Large intestine (tissue), 3 donors: ENCODE measurements around the gene WWOX. TPM values are rescaled to one million over a fixed set of nuclear protein-coding genes. Genes with fewer than 3 reads are reported as not detected.

Experiments used
- DNase-seq, 2 donors: peaks; one replicate each; pipeline versions ENCODE4 v3.0.0 to v3.0.0-alpha.2; 2013
- H3K27ac ChIP-seq: one replicate; pipeline ENCODE4 v1.5.1; 2013; ENCODE audit warnings: low read length
- H3K27me3 ChIP-seq: 2 replicates; pipeline ENCODE4 v1.6.1; 2013; ENCODE audit warnings: low read length; ENCODE audit not compliant: control insufficient read depth, insufficient read depth
- H3K36me3 ChIP-seq: 2 replicates; pipeline ENCODE4 v1.6.1; 2013; ENCODE audit warnings: low read length; ENCODE audit not compliant: control insufficient read depth, insufficient read depth
- H3K4me1 ChIP-seq: one replicate; pipeline ENCODE4 v1.6.1; 2013; ENCODE audit warnings: low read length; ENCODE audit not compliant: control insufficient read depth, insufficient read depth
- H3K4me3 ChIP-seq: one replicate; pipeline ENCODE4 v1.5.1; 2013; ENCODE audit warnings: low read length
- H3K9me3 ChIP-seq: one replicate; pipeline ENCODE4 v1.6.1; 2013; ENCODE audit warnings: mild to moderate bottlenecking, low read depth, low read length, moderate library complexity; ENCODE audit not compliant: control insufficient read depth
- WGBS: methylation state at CpG from one replicate; pipeline ENCODE4 v1.1.5; 2013; ENCODE audit warnings: low lambda C conversion rate; ENCODE audit not compliant: insufficient coverage; 5-methylcytosine and 5-hydroxymethylcytosine counted together
- polyA plus RNA-seq: library from polyadenylated mRNA; unstranded; fragments of 120-200 nt; gene quantifications from one replicate; pipeline ENCODE4 v1.2.1, GENCODE V29; 2013

Gene WWOX
- polyA plus RNA-seq, 1 donor: 16.2 TPM

DNA sequence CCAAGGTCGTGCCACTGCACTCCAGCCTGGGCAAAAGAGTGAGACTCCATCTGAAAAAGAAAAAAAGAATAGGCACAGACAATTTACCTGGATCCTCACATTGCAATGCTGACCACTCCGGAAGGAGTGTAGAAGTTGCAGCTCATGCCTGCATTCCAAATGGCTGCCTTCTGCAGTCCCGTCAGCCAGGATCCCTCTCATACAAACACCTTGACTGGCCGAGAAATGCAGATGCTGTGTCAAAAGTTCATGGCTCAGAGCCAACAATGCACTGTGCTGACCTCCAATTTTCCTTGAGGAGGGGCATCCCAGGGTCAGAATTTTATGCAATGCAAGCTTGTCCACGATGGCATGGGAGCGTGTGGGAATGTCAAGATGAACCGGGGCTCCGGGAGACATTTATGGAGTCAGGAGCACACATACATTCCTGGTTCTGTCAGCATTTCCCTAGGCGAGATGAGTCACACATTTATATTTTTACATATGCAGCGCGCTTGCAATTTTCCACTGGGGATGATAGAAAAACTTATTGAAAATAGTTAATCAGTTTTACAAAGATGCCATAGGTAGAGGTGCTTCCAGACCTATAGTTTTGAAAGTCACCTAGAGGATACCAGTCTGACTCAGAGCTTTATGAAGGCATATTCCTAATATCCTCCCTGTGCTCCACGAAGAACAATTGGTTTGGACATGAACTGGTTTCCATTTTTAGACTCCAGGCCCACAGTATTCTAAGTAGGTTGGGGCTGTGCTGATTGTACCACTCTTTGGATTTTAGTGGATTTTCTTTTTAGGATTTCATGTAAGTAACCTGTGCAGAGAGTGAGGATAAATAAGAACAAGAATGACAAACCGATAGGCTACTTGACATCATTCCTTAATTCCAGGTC, 886.5 kb downstream of the WWOX start:
- H3K27me3 ChIP-seq: no peaks in the 10 kb centered on the region
- H3K9me3 ChIP-seq: no peaks in the 10 kb centered on the region
- H3K27ac ChIP-seq: no peak overlapping the region
- no peaks in the 10 kb centered on the region for H3K36me3 ChIP-seq
- 97% methylated on average over 4 of the region's 13 CpGs for WGBS
- no peak for DNase-seq
- no peak overlapping the region for H3K4me3 ChIP-seq
- H3K4me1 ChIP-seq: peaks cover 3% of the 10 kb centered on the region

GRCh38 chr16:78987666-78988065, 888.2 kb downstream of the WWOX start:
- Histone ChIP-seq H3K36me3 (no peaks in the 10 kb centered on the region), H3K9me3 (no peaks in the 10 kb centered on the region), H3K27ac (no peak overlapping the region), H3K4me1 (peaks cover 3% of the 10 kb centered on the region), H3K27me3 (no peaks in the 10 kb centered on the region), H3K4me3 (no peak overlapping the region)
- DNase-seq: no peak
- WGBS: 100% methylated on average over 1 of the region's 8 CpGs

- DNase-seq: no peak
- WGBS: 100% methylated on average over 1 of the region's 9 CpGs
- no peak overlapping the region for H3K27ac ChIP-seq
- H3K27me3 ChIP-seq: no peaks in the 10 kb centered on the region
- peaks cover 4% of the 10 kb centered on the region for H3K4me1 ChIP-seq
- H3K9me3 ChIP-seq: no peaks in the 10 kb centered on the region
- H3K4me3 ChIP-seq: no peak overlapping the region
- no peaks in the 10 kb centered on the region for H3K36me3 ChIP-seq
These were observed 889.0 kb downstream of the WWOX start for GRCh38 chr16:78988361-78988969.

DNA sequence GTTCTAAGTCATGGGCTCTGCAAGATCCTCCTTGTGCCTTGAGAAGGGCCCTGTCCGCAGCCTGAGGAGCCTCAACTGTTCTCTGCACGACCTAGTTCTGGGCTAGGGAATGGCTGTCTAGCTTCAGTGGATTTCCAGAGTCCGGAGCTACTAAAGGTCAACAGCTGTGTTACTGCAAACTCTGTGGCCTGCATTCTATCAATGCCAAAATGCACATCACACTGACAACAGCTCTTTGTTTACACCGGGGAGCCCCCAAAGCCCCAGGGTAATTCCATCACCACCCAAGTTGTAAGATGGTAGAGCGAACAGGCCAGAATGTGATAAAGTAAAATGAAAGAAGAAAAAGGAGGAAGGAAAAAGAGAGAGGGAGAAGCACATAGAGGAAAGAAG, 890.9 kb downstream of the WWOX start:
- H3K27ac ChIP-seq: no peak overlapping the region
- peaks cover 6% of the 10 kb centered on the region for H3K4me1 ChIP-seq
- no peaks in the 10 kb centered on the region for H3K36me3 ChIP-seq
- no peak overlapping the region for H3K4me3 ChIP-seq
- no peak for DNase-seq
- peaks cover 2% of the 10 kb centered on the region for H3K27me3 ChIP-seq
- 100% methylated on average over 1 of the region's 5 CpGs for WGBS
- H3K9me3 ChIP-seq: no peaks in the 10 kb centered on the region

GRCh38 chr16:78992001-78992400, 892.5 kb downstream of the WWOX start:
- H3K27ac ChIP-seq: no peak overlapping the region
- no CpG with 5 or more reads among the region's 6 CpGs for WGBS
- H3K4me1 ChIP-seq: peaks cover 6% of the 10 kb centered on the region
- DNase-seq: no peak
- no peaks in the 10 kb centered on the region for H3K36me3 ChIP-seq
- no peaks in the 10 kb centered on the region for H3K9me3 ChIP-seq
- peaks cover 2% of the 10 kb centered on the region for H3K27me3 ChIP-seq
- H3K4me3 ChIP-seq: no peak overlapping the region

DNA sequence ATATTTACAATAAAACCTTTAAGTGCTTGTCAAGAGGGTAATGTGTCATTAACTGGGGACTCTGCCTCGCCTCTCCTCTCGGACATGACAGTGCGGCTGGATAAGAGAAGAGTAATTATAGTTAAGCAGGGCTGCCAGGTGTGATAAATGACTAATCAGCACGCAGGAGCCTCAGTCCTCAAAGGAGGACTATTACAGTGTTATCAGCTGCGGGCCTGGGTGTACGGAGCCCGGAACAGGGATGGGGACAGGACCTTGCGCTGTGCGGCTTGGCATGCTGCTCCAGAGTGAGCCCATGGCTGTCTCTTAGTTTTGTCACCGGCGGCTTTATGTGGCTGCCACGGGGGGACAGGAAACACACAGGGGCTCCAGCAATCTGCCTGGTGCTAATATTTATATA, 893.9 kb downstream of the WWOX start:
- peaks cover 6% of the 10 kb centered on the region for H3K4me1 ChIP-seq
- no peak overlapping the region for H3K27ac ChIP-seq
- H3K27me3 ChIP-seq: peaks cover 2% of the 10 kb centered on the region
- no peaks in the 10 kb centered on the region for H3K9me3 ChIP-seq
- H3K36me3 ChIP-seq: no peaks in the 10 kb centered on the region
- H3K4me3 ChIP-seq: no peak overlapping the region
- DNase-seq: peak; percentile 76 to 87
- no CpG with 5 or more reads among the region's 12 CpGs for WGBS

DNA sequence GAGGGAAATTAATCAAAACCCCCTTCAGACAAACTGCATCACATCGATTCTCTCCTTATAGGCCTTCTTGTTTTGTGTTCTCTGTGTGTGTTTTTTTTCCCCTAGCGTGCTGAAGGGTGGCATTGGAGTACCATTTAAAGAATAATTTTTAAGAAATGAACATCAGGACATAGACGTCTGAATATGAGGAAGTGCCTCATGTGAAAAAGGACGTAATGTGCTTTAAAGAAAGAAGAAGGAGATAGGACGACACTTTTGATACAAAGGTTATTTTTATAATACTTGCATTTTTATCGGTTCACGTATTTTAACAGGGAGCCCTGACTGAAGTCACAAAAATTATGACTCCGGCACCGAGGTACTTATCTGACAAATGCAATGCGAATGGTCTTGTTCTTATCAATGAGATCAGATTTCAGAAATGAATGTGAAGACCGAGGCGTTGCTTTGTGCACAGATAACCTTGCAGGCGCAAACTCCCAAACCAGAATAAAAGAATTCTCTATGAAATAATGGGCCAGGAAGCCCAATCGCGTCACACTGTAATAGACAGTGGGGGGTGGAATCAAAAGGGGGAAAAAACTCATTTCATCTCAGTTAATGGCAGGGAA, 894.8 kb downstream of the WWOX start:
- Histone ChIP-seq H3K4me3 (no peak overlapping the region), H3K27ac (no peak overlapping the region), H3K27me3 (peaks cover 2% of the 10 kb centered on the region), H3K36me3 (no peaks in the 10 kb centered on the region), H3K9me3 (no peaks in the 10 kb centered on the region), H3K4me1 (peaks cover 6% of the 10 kb centered on the region)
- DNase-seq: no peak
- 69% methylated on average over 7 of the region's 15 CpGs for WGBS

- WGBS: 100% methylated on average over 2 of the region's 3 CpGs
These were observed 896.0 kb downstream of the WWOX start for GRCh38 chr16:78995441-78995840.

GRCh38 chr16:78996790-78997189, 897.3 kb downstream of the WWOX start:
- no CpG with 5 or more reads among the region's 16 CpGs for WGBS
- no peaks in the 10 kb centered on the region for H3K9me3 ChIP-seq
- DNase-seq: no peak
- H3K4me3 ChIP-seq: no peak overlapping the region
- H3K4me1 ChIP-seq: peaks cover 14% of the 10 kb centered on the region
- H3K27ac ChIP-seq: no peak overlapping the region
- peaks cover 2% of the 10 kb centered on the region for H3K27me3 ChIP-seq
- H3K36me3 ChIP-seq: no peaks in the 10 kb centered on the region

More at GRCh38 chr16:78995441-78995840, 896.0 kb downstream of the WWOX start:
- DNase-seq: no peak
- Histone ChIP-seq H3K27me3 (peaks cover 2% of the 10 kb centered on the region), H3K36me3 (no peaks in the 10 kb centered on the region), H3K9me3 (no peaks in the 10 kb centered on the region), H3K4me3 (no peak overlapping the region), H3K27ac (no peak overlapping the region), H3K4me1 (peaks cover 6% of the 10 kb centered on the region)

DNA sequence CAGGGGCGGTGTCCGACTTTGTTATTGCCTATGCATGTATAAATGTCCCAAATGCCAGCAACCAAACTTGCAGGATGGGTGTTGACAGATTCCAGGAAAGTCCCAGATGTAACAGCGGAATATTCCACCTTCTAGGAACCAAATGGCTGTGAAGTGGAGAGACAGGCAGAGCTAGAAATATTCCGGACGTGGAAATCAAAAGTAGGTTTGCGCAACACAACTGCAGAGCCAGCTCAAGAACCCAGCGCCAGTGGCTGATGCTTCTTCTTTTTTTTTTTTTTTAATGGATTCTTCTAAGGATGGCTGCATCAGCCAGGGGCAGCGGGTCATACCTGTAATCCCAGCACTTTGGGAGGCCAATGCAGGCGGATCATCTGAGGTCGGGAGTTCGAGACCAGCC, 899.4 kb downstream of the WWOX start:
- H3K27me3 ChIP-seq: peaks cover 2% of the 10 kb centered on the region
- DNase-seq: no peak
- peaks cover 24% of the 10 kb centered on the region for H3K4me1 ChIP-seq
- H3K9me3 ChIP-seq: no peaks in the 10 kb centered on the region
- H3K4me3 ChIP-seq: no peak overlapping the region
- H3K27ac ChIP-seq: no peak overlapping the region
- no CpG with 5 or more reads among the region's 11 CpGs for WGBS
- no peaks in the 10 kb centered on the region for H3K36me3 ChIP-seq
